ENCODE data around the gene GTF2A2. TPM values are rescaled to one million over a fixed set of nuclear protein-coding genes. Genes with fewer than 3 reads are reported as not detected.

The GTF2A2 gene
- total and polyA plus RNA-seq, 10 of the 15 experiments (the other 5 are each of a cell fraction or from before 2014, with no cell fraction given): 89.2 to 565 (median 137) TPM

DNA sequence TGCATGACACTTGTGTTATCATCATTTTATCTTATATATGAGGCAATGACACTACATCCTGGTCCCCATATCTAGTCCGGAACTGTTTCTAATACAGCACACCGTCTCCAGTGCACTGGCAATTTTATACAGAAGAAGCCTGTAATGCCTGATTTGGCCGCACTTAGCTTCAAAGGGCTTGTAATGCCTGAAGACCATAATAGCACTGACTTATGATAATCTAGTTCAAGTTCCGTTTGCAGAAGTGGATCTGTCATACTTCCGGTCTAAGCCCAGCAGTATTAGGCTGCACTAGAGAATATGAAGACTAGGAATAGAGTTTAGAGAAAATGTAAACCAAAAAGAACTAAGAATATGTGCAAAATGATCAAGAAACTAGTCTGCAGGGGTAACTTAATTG is 30.5 kb upstream of the GTF2A2 start:
- FAIRE-seq: peak; percentile 57
- CTCF ChIA-PET: no interaction called here

More for the DNA sequence above, 30.5 kb upstream of the GTF2A2 start:
- Histone ChIP-seq H3K9ac (ENCODE audit: control insufficient read depth, insufficient read depth, low read length) (peak overlapping the region; percentile 98), H3K4me3 (peak overlapping the region; percentile 94), H3K27me3 (replicated peaks in 1 of 2; ENCODE audit: control insufficient read depth in 2 of 2, insufficient read depth in 2 of 2, low read length in 1 of 2) (no peaks in the 10 kb centered on the region), H2AFZ (ENCODE audit: control insufficient read depth, low read depth, low read length) (no peak overlapping the region), H3K36me3 (ENCODE audit: control insufficient read depth in 2 of 2, insufficient read depth in 2 of 2, low read length in 1 of 2) (no peaks in the 10 kb centered on the region), H3K27ac (ENCODE audit: control insufficient read depth, insufficient read depth) (peak overlapping the region; percentile 98), H3K4me2 (ENCODE audit: control insufficient read depth, insufficient read depth) (peak overlapping the region; percentile 98), H3K79me2 (ENCODE audit: control insufficient read depth, insufficient read depth, low read length) (peaks cover 59% of the 10 kb centered on the region), H4K20me1 (ENCODE audit: control insufficient read depth, insufficient read depth) (no peaks in the 10 kb centered on the region), H3K9me3 (replicated peaks; ENCODE audit: control insufficient read depth, insufficient read depth, low read length) (no peaks in the 10 kb centered on the region), H3K4me1 (ENCODE audit: control insufficient read depth, insufficient read depth, low read length) (peaks cover 9% of the 10 kb centered on the region)
- SMC1A ChIA-PET (ENCODE audit: uncharacterized antibody, unreplicated experiment): interaction anchor here (1.7 to 2.1 kb wide), 2 partner anchors 31 to 155 kb away, joined by 6 to 7 read pairs; partner anchors contain the start of gene GTF2A2
- ATAC-seq: peak; percentile 41
- TSS peak; percentile 61 for BruUV-seq (replicated peaks)
- in situ Hi-C loops (cut with MboI) (no loop called here), intact Hi-C loops (cut with micrococcal nuclease; ENCODE audit: unreplicated experiment) (loop anchor here (5.0 kb wide), 1 partner anchor 709 kb away; the partner anchor contains the start of gene ANXA2)
- RAD21 ChIA-PET (ENCODE audit: unreplicated experiment): interaction anchor here (1.1 to 1.4 kb wide), 2 partner anchors 30 to 638 kb away, joined by 3 to 4 read pairs; partner anchors contain the start of gene GTF2A2
- DNase-seq (ENCODE audit: low read depth, low spot score): peak; percentile 5
- under 1% methylated on average over 5 of the region's 5 CpGs for WGBS (ENCODE audit: insufficient coverage, insufficient replicate concordance, low lambda C conversion rate, missing lambda C conversion rate)
- TF ChIP-seq TCF3 (IDR thresholded peaks at IDR 0.05; ENCODE audit: borderline replicate concordance, insufficient read depth, low read depth, low read length): no peak
- TF ChIP-seq, protein P1, sequence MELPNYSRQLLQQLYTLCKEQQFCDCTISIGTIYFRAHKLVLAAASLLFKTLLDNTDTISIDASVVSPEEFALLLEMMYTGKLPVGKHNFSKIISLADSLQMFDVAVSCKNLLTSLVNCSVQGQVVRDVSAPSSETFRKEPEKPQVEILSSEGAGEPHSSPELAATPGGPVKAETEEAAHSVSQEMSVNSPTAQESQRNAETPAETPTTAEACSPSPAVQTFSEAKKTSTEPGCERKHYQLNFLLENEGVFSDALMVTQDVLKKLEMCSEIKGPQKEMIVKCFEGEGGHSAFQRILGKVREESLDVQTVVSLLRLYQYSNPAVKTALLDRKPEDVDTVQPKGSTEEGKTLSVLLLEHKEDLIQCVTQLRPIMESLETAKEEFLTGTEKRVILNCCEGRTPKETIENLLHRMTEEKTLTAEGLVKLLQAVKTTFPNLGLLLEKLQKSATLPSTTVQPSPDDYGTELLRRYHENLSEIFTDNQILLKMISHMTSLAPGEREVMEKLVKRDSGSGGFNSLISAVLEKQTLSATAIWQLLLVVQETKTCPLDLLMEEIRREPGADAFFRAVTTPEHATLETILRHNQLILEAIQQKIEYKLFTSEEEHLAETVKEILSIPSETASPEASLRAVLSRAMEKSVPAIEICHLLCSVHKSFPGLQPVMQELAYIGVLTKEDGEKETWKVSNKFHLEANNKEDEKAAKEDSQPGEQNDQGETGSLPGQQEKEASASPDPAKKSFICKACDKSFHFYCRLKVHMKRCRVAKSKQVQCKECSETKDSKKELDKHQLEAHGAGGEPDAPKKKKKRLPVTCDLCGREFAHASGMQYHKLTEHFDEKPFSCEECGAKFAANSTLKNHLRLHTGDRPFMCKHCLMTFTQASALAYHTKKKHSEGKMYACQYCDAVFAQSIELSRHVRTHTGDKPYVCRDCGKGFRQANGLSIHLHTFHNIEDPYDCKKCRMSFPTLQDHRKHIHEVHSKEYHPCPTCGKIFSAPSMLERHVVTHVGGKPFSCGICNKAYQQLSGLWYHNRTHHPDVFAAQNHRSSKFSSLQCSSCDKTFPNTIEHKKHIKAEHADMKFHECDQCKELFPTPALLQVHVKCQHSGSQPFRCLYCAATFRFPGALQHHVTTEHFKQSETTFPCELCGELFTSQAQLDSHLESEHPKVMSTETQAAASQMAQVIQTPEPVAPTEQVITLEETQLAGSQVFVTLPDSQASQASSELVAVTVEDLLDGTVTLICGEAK (IDR thresholded peaks at IDR 0.05; ENCODE audit: borderline replicate concordance): peak; percentile 29; the same call in 1 of the 2 replicates
- no peak for TF ChIP-seq ZNF217 (IDR thresholded peaks at IDR 0.05)
- TF ChIP-seq SPI1 (IDR thresholded peaks at IDR 0.05; ENCODE audit: borderline replicate concordance, insufficient read depth, low read depth, low read length): peak; percentile 74
- TF ChIP-seq FOXK2 (IDR thresholded peaks at IDR 0.05): no peak
- POLR2A ChIA-PET: no interaction called here
